Parathyroid adenoma (tissue), 2 donors: Measurements from ENCODE around the gene C1QTNF8.

Experiments
- H2AFZ ChIP-seq: fragments of 300-600 bp; sonication (generic); one replicate; pipeline ENCODE4 v1.7.0; 2017; ENCODE audit warnings: antibody characterized with exemption, mild to moderate bottlenecking
- H3K27ac ChIP-seq: fragments of 300-600 bp; sonication (generic); one replicate; pipeline ENCODE4 v1.7.0; 2017
- H3K27me3 ChIP-seq: fragments of 300-600 bp; sonication (generic); one replicate; pipeline ENCODE4 v1.7.0; 2017; ENCODE audit warnings: low read length; ENCODE audit not compliant: control insufficient read depth, insufficient read depth
- H3K36me3 ChIP-seq: fragments of 300-600 bp; sonication (generic); one replicate; pipeline ENCODE4 v1.7.0; 2017; ENCODE audit warnings: low read length; ENCODE audit not compliant: control insufficient read depth, insufficient read depth
- H3K4me1 ChIP-seq: fragments of 300-600 bp; sonication (generic); one replicate; pipeline ENCODE4 v1.7.0; 2017; ENCODE audit warnings: control low read depth
- H3K4me2 ChIP-seq: fragments of 300-600 bp; sonication (generic); one replicate; pipeline ENCODE4 v1.7.0; 2017; ENCODE audit warnings: low read length
- H3K4me3 ChIP-seq: fragments of 300-600 bp; sonication (generic); one replicate; pipeline ENCODE4 v1.7.0; 2017; ENCODE audit warnings: low read depth, low read length
- H3K79me2 ChIP-seq: fragments of 300-600 bp; sonication (generic); one replicate; pipeline ENCODE4 v1.7.0; 2017; ENCODE audit warnings: control low read depth
- H3K9ac ChIP-seq: fragments of 300-600 bp; sonication (generic); one replicate; pipeline ENCODE4 v1.7.0; 2017; ENCODE audit warnings: mild to moderate bottlenecking
- H3K9me3 ChIP-seq: fragments of 300-600 bp; sonication (generic); one replicate; pipeline ENCODE4 v1.7.0; 2017; ENCODE audit warnings: low read length; ENCODE audit not compliant: control insufficient read depth
- CTCF ChIP-seq: fragments of 300-600 bp; sonication (generic); IDR thresholded peaks from one replicate; pipeline ENCODE4 v1.7.0; 2017; ENCODE audit warnings: antibody characterized with exemption, mild to moderate bottlenecking
- donor health status: primary hyperparathyroidism.

Gene C1QTNF8

GRCh38 chr16:1098266-1098991 lies 2.4 kb upstream of the C1QTNF8 start:
- Histone ChIP-seq H3K4me1 (peaks cover 2% of the 10 kb centered on the region), H3K27ac (no peak overlapping the region), H3K9ac (no peak overlapping the region), H3K36me3 (no peaks in the 10 kb centered on the region), H3K27me3 (no peaks in the 10 kb centered on the region), H3K9me3 (no peaks in the 10 kb centered on the region), H3K4me3 (no peak overlapping the region), H3K79me2 (no peaks in the 10 kb centered on the region), H2AFZ (no peak overlapping the region), H3K4me2 (no peak overlapping the region)
- TF ChIP-seq CTCF = no peak

- Histone ChIP-seq H2AFZ (no peak overlapping the region), H3K9ac (no peak overlapping the region), H3K36me3 (no peaks in the 10 kb centered on the region), H3K4me3 (no peak overlapping the region), H3K79me2 (no peaks in the 10 kb centered on the region), H3K27ac (no peak overlapping the region), H3K27me3 (no peaks in the 10 kb centered on the region), H3K9me3 (no peaks in the 10 kb centered on the region), H3K4me1 (no peaks in the 10 kb centered on the region), H3K4me2 (no peak overlapping the region)
- no peak for TF ChIP-seq CTCF
These were observed 1.8 kb upstream of the C1QTNF8 start for GRCh38 chr16:1097800-1098199.

DNA sequence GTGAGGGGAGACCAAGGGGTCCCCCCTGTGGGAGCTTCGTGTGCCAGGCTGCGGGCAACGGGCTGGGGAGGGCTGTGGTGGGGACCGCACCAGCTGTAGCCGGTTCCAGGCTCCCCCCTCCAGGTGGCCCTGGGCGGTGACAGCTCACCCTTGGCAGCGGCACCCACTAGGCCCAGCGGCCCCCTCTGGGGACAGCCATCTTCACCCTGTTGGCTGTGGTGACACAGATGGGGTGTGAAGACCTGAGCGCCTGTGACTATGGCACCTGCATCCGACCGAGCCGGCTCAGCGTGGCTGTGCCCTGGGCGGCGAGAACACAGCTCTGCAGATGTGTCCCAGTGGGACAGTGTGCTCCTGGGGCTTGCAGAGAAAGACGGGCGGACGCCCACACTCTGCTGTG lies 1.1 kb upstream of the C1QTNF8 start:
- Histone ChIP-seq H3K27ac (no peak overlapping the region), H3K9ac (no peak overlapping the region), H3K4me2 (no peak overlapping the region), H3K36me3 (no peaks in the 10 kb centered on the region), H3K79me2 (no peaks in the 10 kb centered on the region), H3K9me3 (no peaks in the 10 kb centered on the region), H3K27me3 (no peaks in the 10 kb centered on the region), H3K4me1 (no peaks in the 10 kb centered on the region), H2AFZ (no peak overlapping the region), H3K4me3 (no peak overlapping the region)
- no peak for TF ChIP-seq CTCF

- no peaks in the 10 kb centered on the region for H3K4me1 ChIP-seq
- H3K27ac ChIP-seq = no peak overlapping the region
These were observed 435 bp downstream of the C1QTNF8 start for GRCh38 chr16:1095450-1096168.

More at GRCh38 chr16:1095450-1096168, 435 bp downstream of the C1QTNF8 start:
- no peak for TF ChIP-seq CTCF
- Histone ChIP-seq H3K9ac (no peak overlapping the region), H3K79me2 (no peaks in the 10 kb centered on the region), H3K9me3 (no peaks in the 10 kb centered on the region), H3K4me3 (no peak overlapping the region), H3K27me3 (no peaks in the 10 kb centered on the region), H3K4me2 (no peak overlapping the region), H3K36me3 (no peaks in the 10 kb centered on the region), H2AFZ (no peak overlapping the region)
